Chondrocyte (in vitro differentiated cells): ENCODE data around the gene SPINK5. TPM values are rescaled to one million over a fixed set of nuclear protein-coding genes. Genes with fewer than 3 reads are reported as not detected.
"Not testable (repeated sequence)": the region's sequence is repeated elsewhere in the genome, so short reads cannot be mapped to it uniquely, and the experiment has no call there.

Experiments used
- DNase-seq: peaks from one replicate; pipeline ENCODE4 v3.0.0; 2021; ENCODE audit warnings: mixed read lengths, low spot score
- H3K27ac Mint-ChIP-seq: one replicate; pipeline ENCODE4 v1.8.0; 2021; ENCODE audit warnings: mild to moderate bottlenecking, moderate library complexity, mixed read lengths; ENCODE audit not compliant: unreplicated experiment
- H3K27me3 Mint-ChIP-seq: 2 replicates; pipeline ENCODE4 v1.8.0; 2021; ENCODE audit warnings: low read depth, mixed read lengths
- H3K36me3 Mint-ChIP-seq: 2 replicates; pipeline ENCODE4 v1.8.0; 2021; ENCODE audit warnings: low read depth, mixed read lengths
- H3K4me1 Mint-ChIP-seq: 2 replicates; pipeline ENCODE4 v1.8.0; 2021; ENCODE audit warnings: low read depth, mild to moderate bottlenecking, mixed read lengths
- H3K4me3 Mint-ChIP-seq: one replicate; pipeline ENCODE4 v1.8.0; 2021; ENCODE audit warnings: mild to moderate bottlenecking, moderate library complexity, mixed read lengths; ENCODE audit not compliant: unreplicated experiment
- H3K9me3 Mint-ChIP-seq: 2 replicates; pipeline ENCODE4 v1.8.0; 2021; ENCODE audit warnings: low read depth, mixed read lengths
- CTCF ChIP-seq: fragments of 200-600 bp; sonication (generic); IDR thresholded peaks from 2 replicates; pipeline ENCODE4 v1.5.0; 2021; ENCODE audit warnings: antibody characterized with exemption, mild to moderate bottlenecking, moderate library complexity
- total RNA-seq: library from RNA; stranded (reverse); gene quantifications from 3 replicates; pipeline ENCODE4 v1.2.1, GENCODE V29; 2021

SPINK5 gene
- total RNA-seq, 1 donor from 2014 or later = 2.4 TPM

- Mint-ChIP-seq H3K9me3 (peaks cover 3% of the 10 kb centered on the region), H3K27me3 (no peaks in the 10 kb centered on the region), H3K4me3 (no peak overlapping the region), H3K36me3 (no peaks in the 10 kb centered on the region), H3K4me1 (peaks cover 10% of the 10 kb centered on the region), H3K27ac (no peak overlapping the region)
- no peak for DNase-seq
- no peak for TF ChIP-seq CTCF
Measured at GRCh38 chr5:148029131-148029530, 34.6 kb upstream of the SPINK5 start.

- no peak for TF ChIP-seq CTCF
- H3K4me3 Mint-ChIP-seq = no peak overlapping the region
- no peak for DNase-seq
- H3K27me3 Mint-ChIP-seq = no peaks in the 10 kb centered on the region
- no peak overlapping the region for H3K27ac Mint-ChIP-seq
- H3K4me1 Mint-ChIP-seq = peaks cover 3% of the 10 kb centered on the region
- H3K9me3 Mint-ChIP-seq = peaks cover 3% of the 10 kb centered on the region
- H3K36me3 Mint-ChIP-seq = no peaks in the 10 kb centered on the region
Measured at GRCh38 chr5:148033134-148033533, 30.6 kb upstream of the SPINK5 start.

- no peaks in the 10 kb centered on the region for H3K27me3 Mint-ChIP-seq
- no peaks in the 10 kb centered on the region for H3K36me3 Mint-ChIP-seq
- H3K27ac Mint-ChIP-seq = no peak overlapping the region
- H3K4me1 Mint-ChIP-seq = peaks cover 3% of the 10 kb centered on the region
- no peaks in the 10 kb centered on the region for H3K9me3 Mint-ChIP-seq
- H3K4me3 Mint-ChIP-seq = no peak overlapping the region
- TF ChIP-seq CTCF = no peak
- no peak for DNase-seq
Measured at GRCh38 chr5:148035676-148036075, 28.1 kb upstream of the SPINK5 start.

GRCh38 chr5:148042881-148043280 is 20.9 kb upstream of the SPINK5 start:
- no peak overlapping the region for H3K27ac Mint-ChIP-seq
- H3K36me3 Mint-ChIP-seq = peaks cover 6% of the 10 kb centered on the region
- no peaks in the 10 kb centered on the region for H3K27me3 Mint-ChIP-seq
- H3K4me3 Mint-ChIP-seq = no peak overlapping the region
- no peak for TF ChIP-seq CTCF
- peaks cover 6% of the 10 kb centered on the region for H3K9me3 Mint-ChIP-seq
- no peaks in the 10 kb centered on the region for H3K4me1 Mint-ChIP-seq
- no peak for DNase-seq

GRCh38 chr5:148043705-148044104 is 20.1 kb upstream of the SPINK5 start:
- Mint-ChIP-seq H3K9me3 (peaks cover 6% of the 10 kb centered on the region), H3K4me3 (no peak overlapping the region), H3K27me3 (no peaks in the 10 kb centered on the region), H3K36me3 (peaks cover 8% of the 10 kb centered on the region), H3K4me1 (no peaks in the 10 kb centered on the region), H3K27ac (no peak overlapping the region)
- no peak for DNase-seq
- no peak for TF ChIP-seq CTCF

- DNase-seq, H3K4me3 Mint-ChIP-seq, H3K27ac Mint-ChIP-seq, H3K4me1 Mint-ChIP-seq, H3K27me3 Mint-ChIP-seq: not testable (repeated sequence)
- peaks cover 38% of the 10 kb centered on the region for H3K9me3 Mint-ChIP-seq
- peaks cover 17% of the 10 kb centered on the region for H3K36me3 Mint-ChIP-seq
Measured at GRCh38 chr5:148055160-148055559, 8.6 kb upstream of the SPINK5 start.
